HL-60 (cell line): ENCODE measurements around the gene PRSS53.

Experiments used
- POLR2AphosphoS5 ChIP-seq: IDR thresholded peaks from 2 replicates; pipeline ENCODE4 v1.6.1; 2012; ENCODE audit warnings: low read depth
- SPI1 ChIP-seq: IDR thresholded peaks from 2 replicates; pipeline ENCODE4 v1.6.1; 2012; ENCODE audit warnings: low read depth, mild to moderate bottlenecking, borderline replicate concordance
- TF ChIP-seq, protein P1 (sequence below): IDR thresholded peaks from one replicate; pipeline ENCODE4 v1.5.1; 2011; ENCODE audit warnings: low read length, control low read depth, inconsistent platforms; ENCODE audit not compliant: insufficient read depth
- TF ChIP-seq, protein P2 (sequence below): IDR thresholded peaks from 2 replicates; pipeline ENCODE4 v1.6.1; 2012; ENCODE audit warnings: low read depth; ENCODE audit not compliant: insufficient replicate concordance

DNA sequence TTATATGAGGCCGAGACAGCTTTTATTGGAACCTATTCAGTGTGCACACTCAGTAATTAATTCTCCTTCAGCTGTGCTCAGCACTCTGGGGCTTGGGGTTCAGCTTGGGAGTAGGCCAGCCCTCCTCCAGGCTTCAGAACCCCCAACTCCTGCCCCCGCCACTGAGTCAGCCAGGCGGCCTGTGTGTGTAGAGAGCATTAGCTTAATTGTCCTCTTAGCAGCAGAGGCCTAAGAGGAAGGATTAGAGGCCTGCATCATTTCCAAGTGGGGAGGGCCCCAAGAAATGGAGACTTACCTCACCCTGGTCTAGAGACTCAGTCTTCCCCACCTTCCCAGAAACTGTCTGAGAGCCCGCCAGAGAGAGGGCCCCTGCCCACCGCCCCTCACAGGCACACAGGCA is 772 bp downstream of the PRSS53 start:
- no peak for TF ChIP-seq POLR2AphosphoS5
- TF ChIP-seq SPI1 = no peak
- TF ChIP-seq, protein P1, sequence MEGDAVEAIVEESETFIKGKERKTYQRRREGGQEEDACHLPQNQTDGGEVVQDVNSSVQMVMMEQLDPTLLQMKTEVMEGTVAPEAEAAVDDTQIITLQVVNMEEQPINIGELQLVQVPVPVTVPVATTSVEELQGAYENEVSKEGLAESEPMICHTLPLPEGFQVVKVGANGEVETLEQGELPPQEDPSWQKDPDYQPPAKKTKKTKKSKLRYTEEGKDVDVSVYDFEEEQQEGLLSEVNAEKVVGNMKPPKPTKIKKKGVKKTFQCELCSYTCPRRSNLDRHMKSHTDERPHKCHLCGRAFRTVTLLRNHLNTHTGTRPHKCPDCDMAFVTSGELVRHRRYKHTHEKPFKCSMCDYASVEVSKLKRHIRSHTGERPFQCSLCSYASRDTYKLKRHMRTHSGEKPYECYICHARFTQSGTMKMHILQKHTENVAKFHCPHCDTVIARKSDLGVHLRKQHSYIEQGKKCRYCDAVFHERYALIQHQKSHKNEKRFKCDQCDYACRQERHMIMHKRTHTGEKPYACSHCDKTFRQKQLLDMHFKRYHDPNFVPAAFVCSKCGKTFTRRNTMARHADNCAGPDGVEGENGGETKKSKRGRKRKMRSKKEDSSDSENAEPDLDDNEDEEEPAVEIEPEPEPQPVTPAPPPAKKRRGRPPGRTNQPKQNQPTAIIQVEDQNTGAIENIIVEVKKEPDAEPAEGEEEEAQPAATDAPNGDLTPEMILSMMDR = no peak
- TF ChIP-seq, protein P2, sequence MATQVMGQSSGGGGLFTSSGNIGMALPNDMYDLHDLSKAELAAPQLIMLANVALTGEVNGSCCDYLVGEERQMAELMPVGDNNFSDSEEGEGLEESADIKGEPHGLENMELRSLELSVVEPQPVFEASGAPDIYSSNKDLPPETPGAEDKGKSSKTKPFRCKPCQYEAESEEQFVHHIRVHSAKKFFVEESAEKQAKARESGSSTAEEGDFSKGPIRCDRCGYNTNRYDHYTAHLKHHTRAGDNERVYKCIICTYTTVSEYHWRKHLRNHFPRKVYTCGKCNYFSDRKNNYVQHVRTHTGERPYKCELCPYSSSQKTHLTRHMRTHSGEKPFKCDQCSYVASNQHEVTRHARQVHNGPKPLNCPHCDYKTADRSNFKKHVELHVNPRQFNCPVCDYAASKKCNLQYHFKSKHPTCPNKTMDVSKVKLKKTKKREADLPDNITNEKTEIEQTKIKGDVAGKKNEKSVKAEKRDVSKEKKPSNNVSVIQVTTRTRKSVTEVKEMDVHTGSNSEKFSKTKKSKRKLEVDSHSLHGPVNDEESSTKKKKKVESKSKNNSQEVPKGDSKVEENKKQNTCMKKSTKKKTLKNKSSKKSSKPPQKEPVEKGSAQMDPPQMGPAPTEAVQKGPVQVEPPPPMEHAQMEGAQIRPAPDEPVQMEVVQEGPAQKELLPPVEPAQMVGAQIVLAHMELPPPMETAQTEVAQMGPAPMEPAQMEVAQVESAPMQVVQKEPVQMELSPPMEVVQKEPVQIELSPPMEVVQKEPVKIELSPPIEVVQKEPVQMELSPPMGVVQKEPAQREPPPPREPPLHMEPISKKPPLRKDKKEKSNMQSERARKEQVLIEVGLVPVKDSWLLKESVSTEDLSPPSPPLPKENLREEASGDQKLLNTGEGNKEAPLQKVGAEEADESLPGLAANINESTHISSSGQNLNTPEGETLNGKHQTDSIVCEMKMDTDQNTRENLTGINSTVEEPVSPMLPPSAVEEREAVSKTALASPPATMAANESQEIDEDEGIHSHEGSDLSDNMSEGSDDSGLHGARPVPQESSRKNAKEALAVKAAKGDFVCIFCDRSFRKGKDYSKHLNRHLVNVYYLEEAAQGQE = no peak
